HG03159 (cell line): ENCODE measurements around the gene SGK1.
"Not testable (repeated sequence)": the region's sequence is repeated elsewhere in the genome, so short reads cannot be mapped to it uniquely, and the experiment has no call there.

ENCODE experiments used
- ATAC-seq: cut with Tn5 transposase; IDR thresholded peaks from one replicate; pipeline ENCODE4 v1.9.1; 2021; ENCODE audit warnings: mild to moderate bottlenecking, moderate library complexity; ENCODE audit not compliant: unreplicated experiment

Gene SGK1

GRCh38 chr6:134307870-134308269, 10.0 kb downstream of the SGK1 start:
- no peak for ATAC-seq

DNA sequence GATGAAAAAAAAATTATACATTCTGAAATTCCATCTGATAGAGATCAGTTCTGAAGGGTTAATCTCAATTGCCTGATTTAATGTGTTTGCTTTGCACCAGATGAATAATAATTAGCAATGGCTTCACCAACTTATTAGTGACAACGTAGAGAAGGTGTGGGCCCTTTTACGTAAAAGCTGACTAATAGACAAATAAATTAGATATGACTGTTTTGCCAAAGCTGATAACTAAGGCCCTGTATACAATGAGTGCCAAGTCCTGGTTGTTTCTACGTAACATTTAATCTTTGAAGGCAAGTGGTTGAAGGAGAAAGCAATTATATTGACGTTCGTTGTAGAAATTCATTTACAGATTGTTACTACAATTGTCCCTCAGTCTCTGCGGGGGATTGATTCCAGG, 10.8 kb downstream of the SGK1 start:
- ATAC-seq: no peak

DNA sequence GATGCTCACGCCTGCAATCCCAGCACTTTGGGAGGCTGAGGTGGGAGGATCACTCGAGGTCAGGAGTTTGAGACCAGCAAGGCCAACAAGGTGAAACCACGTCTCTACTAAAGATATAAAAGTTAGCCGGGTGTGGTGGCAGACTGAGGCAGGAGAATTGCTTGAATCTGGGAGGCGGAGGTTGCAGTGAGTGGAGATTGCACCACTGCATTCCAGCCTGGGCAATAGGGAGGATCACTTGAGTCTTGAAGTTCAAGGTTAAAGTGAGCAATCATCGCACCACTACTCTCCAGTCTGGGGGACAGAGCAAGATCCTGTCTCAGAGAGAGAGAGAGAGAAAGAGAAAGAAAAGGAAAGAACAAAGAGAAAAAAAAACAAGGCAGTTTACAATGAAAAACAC, 13.5 kb downstream of the SGK1 start:
- not testable (repeated sequence) for ATAC-seq

GRCh38 chr6:134303891-134304290, 14.0 kb downstream of the SGK1 start:
- ATAC-seq: no peak

DNA sequence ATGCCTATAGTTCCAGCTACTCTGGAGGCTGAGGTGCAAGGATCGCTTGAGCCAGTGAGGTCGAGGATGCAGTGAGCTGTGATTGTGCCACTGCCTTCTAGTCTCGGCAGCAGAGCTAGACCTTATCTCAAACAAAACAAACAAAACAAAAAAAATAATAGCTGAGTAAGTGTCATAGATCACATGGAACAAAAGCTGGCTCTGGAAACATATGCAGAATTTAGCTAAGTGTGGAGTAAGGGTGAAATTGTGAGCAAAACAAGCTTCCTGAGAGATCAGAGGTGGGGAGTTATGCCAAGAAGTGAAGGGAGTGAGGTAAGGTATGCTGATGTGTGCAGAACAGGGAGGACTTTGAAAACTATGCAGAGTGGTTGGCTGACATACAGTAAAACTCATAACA, 18.7 kb downstream of the SGK1 start:
- no peak for ATAC-seq

GRCh38 chr6:134296762-134297161, 21.1 kb downstream of the SGK1 start:
- ATAC-seq: no peak

GRCh38 chr6:134295953-134296553, 21.9 kb downstream of the SGK1 start:
- ATAC-seq: no peak

- no peak for ATAC-seq
Observed at GRCh38 chr6:134293659-134294161, 24.2 kb downstream of the SGK1 start.

GRCh38 chr6:134291156-134291555, 26.8 kb downstream of the SGK1 start:
- ATAC-seq: no peak

- no peak for ATAC-seq
Observed at GRCh38 chr6:134289204-134289575, 28.7 kb downstream of the SGK1 start.

- peak; percentile 74 for ATAC-seq
Observed at GRCh38 chr6:134288538-134289203, 29.2 kb downstream of the SGK1 start.

DNA sequence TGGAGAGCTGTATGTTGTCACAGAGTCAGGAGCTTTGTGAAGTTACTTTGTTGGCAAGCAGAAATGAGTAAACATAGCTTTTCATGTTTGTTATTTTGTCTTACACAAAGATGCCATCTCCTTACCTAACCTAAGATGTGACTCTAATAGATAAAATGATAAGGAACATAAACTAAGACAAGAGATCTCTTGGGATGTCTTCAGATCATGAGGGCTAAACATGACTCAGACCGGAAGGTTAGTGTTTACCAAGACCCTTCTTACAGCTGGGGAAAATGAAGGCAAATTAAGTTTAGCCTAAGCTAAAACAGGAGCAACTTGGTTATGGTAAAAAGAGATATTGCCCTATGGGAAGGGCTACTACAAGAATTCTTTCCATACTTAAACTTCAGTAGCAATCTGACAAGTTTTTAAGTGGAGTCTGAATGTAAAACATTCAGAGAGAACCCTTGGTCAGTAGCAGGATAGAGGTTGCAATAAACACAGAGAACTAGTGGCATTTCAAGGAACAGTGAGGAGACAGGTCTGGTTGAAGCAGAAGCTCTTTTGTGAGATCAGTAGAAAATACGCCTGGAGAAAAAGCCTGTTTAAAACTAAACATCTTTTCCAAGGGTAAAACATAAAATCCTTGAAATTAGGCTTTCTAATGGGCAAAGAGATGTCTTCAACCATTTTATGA, 29.9 kb downstream of the SGK1 start:
- peak; percentile 33 for ATAC-seq

DNA sequence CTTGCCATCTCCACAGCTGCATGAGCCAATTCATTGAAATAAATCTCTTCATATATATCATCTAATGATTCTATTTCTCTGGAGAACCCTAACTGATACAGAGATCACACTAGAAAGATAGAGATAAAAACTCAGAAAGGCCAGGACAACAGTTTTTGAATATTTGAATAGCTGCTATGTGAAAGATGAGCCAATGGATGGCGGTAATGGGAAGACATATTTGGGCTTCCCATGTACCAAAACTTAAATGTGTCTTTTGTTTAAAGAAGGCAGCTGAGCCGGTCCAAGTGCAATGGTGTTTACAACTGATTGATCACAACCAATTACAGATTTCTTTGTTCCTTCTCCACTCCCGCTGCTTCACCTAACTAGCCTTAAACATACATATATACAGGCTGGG, 35.1 kb downstream of the SGK1 start:
- ATAC-seq: no peak

- no peak for ATAC-seq
Observed at GRCh38 chr6:134281388-134281787, 36.5 kb downstream of the SGK1 start.

DNA sequence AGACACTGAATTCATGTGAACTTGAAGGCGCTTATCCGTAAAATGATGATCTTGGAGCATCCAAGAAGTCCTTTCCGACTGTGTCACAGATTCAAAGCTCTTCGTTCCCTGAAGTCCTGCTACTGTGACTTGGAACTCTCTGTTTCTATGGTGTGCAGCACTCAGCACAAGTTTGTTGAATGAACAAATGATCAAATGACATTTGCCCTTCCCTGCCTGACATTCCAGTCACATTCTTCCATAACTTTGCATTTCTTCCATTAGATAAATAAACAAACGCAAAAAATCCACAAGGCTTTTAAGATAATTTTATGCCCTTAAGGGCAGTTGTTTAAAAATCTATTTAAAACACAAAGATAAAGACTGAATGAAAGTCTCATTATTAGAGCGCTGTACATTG, 39.9 kb downstream of the SGK1 start:
- ATAC-seq: no peak

GRCh38 chr6:134276891-134277377, 41.0 kb downstream of the SGK1 start:
- not testable (repeated sequence) for ATAC-seq

GRCh38 chr6:134272374-134272773, 45.5 kb downstream of the SGK1 start:
- no peak for ATAC-seq

- no peak for ATAC-seq
Observed at GRCh38 chr6:134267917-134268361, 50.0 kb downstream of the SGK1 start.

- ATAC-seq: no peak
Observed at GRCh38 chr6:134266776-134267175, 51.1 kb downstream of the SGK1 start.

DNA sequence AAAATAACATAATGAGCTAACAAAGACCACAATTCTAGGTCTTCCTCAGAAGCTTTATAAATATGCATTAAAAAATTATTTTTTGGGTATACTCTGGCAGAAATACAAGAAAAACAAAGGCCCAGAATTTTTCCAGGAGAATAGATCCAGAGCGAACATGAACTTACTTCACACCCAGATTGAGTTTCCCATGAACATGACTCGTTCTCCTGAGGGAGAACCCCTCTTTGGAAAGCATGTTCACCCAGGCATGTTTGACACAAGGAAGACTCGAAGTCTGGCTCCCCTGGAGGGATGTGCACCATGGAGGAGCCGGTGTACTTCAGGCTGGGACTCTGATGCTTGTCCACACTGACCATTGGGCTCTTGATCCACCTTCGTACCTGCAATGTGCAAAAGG, 56.1 kb downstream of the SGK1 start:
- no peak for ATAC-seq

GRCh38 chr6:134258849-134259306, 59.0 kb downstream of the SGK1 start:
- no peak for ATAC-seq

DNA sequence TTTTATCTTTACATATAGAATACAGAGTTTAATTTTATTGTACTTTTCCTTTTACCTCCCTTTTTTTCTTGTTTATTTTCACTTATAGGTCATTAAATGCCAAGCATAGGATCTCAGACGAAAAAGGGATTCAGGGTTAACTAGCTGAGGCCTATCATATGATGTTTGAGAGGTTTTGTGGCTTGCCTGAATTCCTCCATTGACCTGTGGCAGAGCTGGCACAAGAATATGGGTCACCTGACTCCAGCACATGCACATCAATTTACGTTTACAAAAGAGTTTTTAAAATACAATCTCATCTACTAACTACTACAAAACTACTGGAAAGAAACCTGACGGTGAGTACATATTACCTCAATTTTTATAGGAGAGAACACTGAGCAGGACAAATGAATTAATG, 60.4 kb downstream of the SGK1 start:
- ATAC-seq: no peak
